ENCODE data around the gene ACP4.

DNA sequence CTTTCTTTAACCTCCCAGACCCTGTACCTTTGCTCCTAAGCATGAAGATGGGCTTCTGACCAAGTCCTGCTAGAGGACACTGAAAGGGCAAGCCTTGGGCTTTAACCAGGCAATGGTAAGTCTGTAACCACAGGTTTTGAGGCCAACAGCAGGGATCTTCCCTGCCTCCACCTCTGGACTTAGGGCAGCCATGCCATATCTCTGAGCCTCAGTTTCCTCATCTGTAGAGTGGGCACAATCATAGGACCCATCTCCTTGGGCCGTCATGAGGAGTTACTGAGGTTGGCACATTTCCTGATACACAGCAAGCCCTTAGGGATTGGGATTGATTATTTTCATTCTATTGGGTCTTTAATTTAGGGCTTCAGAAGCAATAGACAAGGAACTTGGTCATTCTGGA, 18.6 kb downstream of the ACP4 start:
- TF ChIP-seq CTCF (conservative IDR thresholded peaks at IDR 0.05): no peak
- no peak for TF ChIP-seq ZFX (IDR thresholded peaks at IDR 0.05)
